ENCODE measurements around the gene USHBP1.

USHBP1 gene

GRCh38 chr19:17209126-17210036 lies 55.2 kb downstream of the USHBP1 start:
- H3K4me1 ChIP-seq (ENCODE audit: insufficient read depth, low read length): peaks cover 9% of the 10 kb centered on the region; the same call in 1 of the 2 replicates
- peaks cover 3% of the 10 kb centered on the region for H3K36me3 ChIP-seq (ENCODE audit: insufficient read depth, low read length)
- H3K9me3 ChIP-seq (ENCODE audit: control insufficient read depth, insufficient read depth, low read length): no peaks in the 10 kb centered on the region
- no peak overlapping the region for H3K9ac ChIP-seq (ENCODE audit: low read depth, low read length)

DNA sequence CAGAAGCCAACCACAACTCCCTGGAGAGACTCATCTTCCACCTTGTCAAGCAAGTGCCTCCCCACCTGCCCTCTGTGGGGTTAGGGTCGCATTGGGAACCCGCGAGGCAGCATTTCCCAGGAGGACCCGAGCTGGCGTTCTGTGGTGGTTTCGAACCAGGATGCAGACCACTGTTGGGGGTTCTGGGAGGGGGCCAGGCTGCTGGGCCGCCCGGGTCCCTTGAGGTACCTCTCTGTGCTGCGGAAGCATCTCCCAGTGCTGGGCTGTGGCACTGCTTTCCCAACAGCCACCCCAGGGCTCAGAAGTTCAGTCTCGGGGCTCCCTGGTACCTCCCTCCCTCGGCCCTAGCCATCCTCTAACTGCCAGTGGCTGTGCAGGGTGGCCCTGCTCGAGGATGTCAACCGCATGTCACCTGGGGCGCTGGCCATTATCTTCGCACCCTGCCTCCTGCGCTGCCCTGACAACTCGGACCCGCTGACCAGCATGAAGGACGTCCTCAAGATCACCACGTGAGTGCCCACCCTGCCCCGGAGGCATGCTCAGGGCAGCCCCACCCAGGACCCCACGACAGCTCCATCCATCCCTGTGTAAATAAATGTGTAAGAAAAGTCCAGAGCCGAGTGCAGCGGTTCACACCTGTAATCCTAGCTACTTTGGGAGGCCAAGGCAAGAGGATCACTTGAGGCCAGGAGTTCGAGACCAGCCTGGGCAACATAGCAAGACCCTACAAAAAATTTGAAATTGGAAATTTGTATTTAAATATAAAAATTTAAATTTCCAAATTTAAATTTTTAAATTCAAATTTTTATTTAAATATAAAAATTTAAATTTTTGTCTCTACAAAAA lies 57.6 kb downstream of the USHBP1 start:
- Histone ChIP-seq H3K9me3 (ENCODE audit: control insufficient read depth, insufficient read depth, low read length) (no peaks in the 10 kb centered on the region), H3K9ac (ENCODE audit: low read depth, low read length) (no peak overlapping the region), H3K4me1 (ENCODE audit: insufficient read depth, low read length) (peaks cover 9% of the 10 kb centered on the region; the same call in 1 of the 2 replicates), H3K36me3 (ENCODE audit: insufficient read depth, low read length) (peaks cover 2% of the 10 kb centered on the region; the same call in 1 of the 2 replicates)

DNA sequence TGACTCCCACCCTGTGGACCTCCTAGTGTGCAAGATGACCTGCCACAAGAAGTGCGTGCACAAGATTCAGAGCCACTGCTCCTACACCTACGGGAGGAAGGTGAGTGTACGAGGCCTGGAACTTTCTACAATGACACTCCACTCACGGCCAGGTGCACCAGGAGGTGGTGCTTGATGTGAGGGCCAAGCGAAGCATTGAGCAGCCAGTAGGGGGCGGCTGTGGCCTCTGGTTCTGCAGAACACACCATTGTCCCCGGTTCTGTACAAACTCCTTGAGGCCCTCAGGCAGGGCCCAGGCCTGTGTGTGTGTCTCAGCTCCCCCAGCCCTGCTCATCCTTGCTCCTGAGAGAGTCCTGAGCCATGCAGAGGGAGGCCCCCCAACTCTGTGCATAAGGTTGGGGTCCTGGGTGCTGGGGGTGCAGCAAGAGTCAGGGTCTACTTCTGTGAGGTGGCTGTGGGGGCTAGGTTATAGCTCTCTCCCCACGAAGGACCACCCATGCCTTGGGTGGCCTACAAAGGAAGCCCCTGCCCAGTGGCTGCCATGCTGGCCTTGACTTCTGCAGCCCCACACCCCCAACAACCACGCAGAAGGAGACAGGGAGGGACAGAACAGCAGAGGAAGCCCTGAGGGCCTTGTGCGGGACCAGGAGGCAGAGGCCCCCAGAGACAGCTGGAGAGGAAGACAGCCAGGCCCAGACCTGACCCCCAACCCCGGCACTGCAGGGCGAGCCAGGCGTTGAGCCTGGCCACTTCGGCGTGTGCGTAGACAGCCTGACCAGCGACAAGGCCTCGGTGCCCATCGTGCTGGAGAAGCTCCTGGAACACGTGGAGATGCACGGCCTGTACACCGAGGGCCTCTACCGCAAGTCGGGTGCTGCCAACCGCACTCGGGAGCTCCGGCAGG lies 59.1 kb downstream of the USHBP1 start:
- Histone ChIP-seq H3K9me3 (ENCODE audit: control insufficient read depth, insufficient read depth, low read length) (no peaks in the 10 kb centered on the region), H3K9ac (ENCODE audit: low read depth, low read length) (no peak overlapping the region), H3K4me1 (ENCODE audit: insufficient read depth, low read length) (peaks cover 9% of the 10 kb centered on the region; the same call in 1 of the 2 replicates), H3K36me3 (ENCODE audit: insufficient read depth, low read length) (peaks cover 9% of the 10 kb centered on the region; the same call in 1 of the 2 replicates)

- Histone ChIP-seq H3K9ac (ENCODE audit: low read depth, low read length) (no peak overlapping the region), H3K36me3 (ENCODE audit: insufficient read depth, low read length) (peaks cover 9% of the 10 kb centered on the region; the same call in 1 of the 2 replicates), H3K4me1 (ENCODE audit: insufficient read depth, low read length) (no peaks in the 10 kb centered on the region), H3K9me3 (ENCODE audit: control insufficient read depth, insufficient read depth, low read length) (no peaks in the 10 kb centered on the region)
Observed at GRCh38 chr19:17202713-17203112, 61.8 kb downstream of the USHBP1 start.

GRCh38 chr19:17202249-17202648 lies 62.3 kb downstream of the USHBP1 start:
- H3K9me3 ChIP-seq (ENCODE audit: control insufficient read depth, insufficient read depth, low read length): no peaks in the 10 kb centered on the region
- H3K4me1 ChIP-seq (ENCODE audit: insufficient read depth, low read length): no peaks in the 10 kb centered on the region
- peaks cover 9% of the 10 kb centered on the region; the same call in 1 of the 2 replicates for H3K36me3 ChIP-seq (ENCODE audit: insufficient read depth, low read length)
- H3K9ac ChIP-seq (ENCODE audit: low read depth, low read length): no peak overlapping the region

DNA sequence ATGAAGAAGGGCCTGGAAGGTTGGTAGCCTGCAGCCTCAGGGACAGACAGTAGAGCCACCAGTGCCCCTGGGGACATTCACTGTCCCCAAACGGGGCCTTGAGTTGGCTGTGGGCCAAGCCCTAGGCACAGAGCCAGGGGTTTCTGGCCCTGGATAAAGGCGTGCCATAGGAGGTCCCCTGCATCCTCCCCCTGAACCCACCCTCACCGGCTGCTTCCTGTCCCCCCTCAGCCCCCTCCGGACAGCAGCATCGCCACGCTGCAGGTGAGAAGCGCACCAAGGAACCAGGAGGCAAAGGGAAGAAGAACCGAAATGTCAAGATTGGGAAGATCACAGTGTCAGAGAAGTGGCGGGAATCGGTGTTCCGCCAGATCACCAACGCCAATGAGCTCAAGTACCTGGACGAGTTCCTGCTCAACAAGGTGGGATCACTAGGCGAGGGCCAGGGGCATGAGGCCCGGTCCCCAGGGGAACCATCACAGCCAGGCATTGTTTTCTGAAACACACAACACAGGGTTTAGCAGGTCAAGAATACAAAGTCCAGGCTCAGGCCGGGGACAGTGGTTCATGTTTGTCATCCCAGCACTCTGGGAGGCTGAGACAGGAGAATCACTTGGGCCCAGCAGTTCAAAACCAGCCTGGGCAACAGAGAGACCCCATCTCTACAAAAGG lies 64.0 kb downstream of the USHBP1 start:
- Histone ChIP-seq H3K36me3 (ENCODE audit: insufficient read depth, low read length) (peaks cover 9% of the 10 kb centered on the region; the same call in 1 of the 2 replicates), H3K9ac (ENCODE audit: low read depth, low read length) (no peak overlapping the region), H3K9me3 (ENCODE audit: control insufficient read depth, insufficient read depth, low read length) (no peaks in the 10 kb centered on the region), H3K4me1 (ENCODE audit: insufficient read depth, low read length) (no peaks in the 10 kb centered on the region)
